Nephron (organoid): ENCODE results near the gene WFS1.

Experiments used
- H3K27ac Mint-ChIP-seq, 3 experiments: 2 replicates each; pipeline ENCODE4 v1.8.0; 2020; ENCODE audit warnings: mixed read lengths in 3 of 3, mild to moderate bottlenecking in 2 of 3, moderate library complexity in 1 of 3
- H3K27me3 Mint-ChIP-seq: 2 replicates; pipeline ENCODE4 v1.8.0; 2021; ENCODE audit warnings: low read depth, mild to moderate bottlenecking, moderate library complexity, mixed read lengths
- H3K36me3 Mint-ChIP-seq: 2 replicates; pipeline ENCODE4 v1.8.0; 2020; ENCODE audit warnings: low read depth, mixed read lengths
- H3K4me1 Mint-ChIP-seq: 2 replicates; pipeline ENCODE4 v1.8.0; 2020; ENCODE audit warnings: mixed read lengths
- H3K4me3 Mint-ChIP-seq, 3 experiments: 2 replicates each; pipeline ENCODE4 v1.8.0; 2020; ENCODE audit warnings: mild to moderate bottlenecking in 3 of 3, mixed read lengths in 3 of 3, moderate library complexity in 2 of 3
- H3K9me3 Mint-ChIP-seq: 2 replicates; pipeline ENCODE4 v1.8.0; 2020; ENCODE audit warnings: mixed read lengths
- TF ChIP-seq, protein P1 (sequence below), 3 experiments: fragments of 200-600 bp; sonication (generic); IDR thresholded peaks; one replicate each; pipeline ENCODE4 v1.5.0; 2021; ENCODE audit warnings: antibody characterized with exemption in 3 of 3; ENCODE audit not compliant: unreplicated experiment in 3 of 3

The WFS1 gene

DNA sequence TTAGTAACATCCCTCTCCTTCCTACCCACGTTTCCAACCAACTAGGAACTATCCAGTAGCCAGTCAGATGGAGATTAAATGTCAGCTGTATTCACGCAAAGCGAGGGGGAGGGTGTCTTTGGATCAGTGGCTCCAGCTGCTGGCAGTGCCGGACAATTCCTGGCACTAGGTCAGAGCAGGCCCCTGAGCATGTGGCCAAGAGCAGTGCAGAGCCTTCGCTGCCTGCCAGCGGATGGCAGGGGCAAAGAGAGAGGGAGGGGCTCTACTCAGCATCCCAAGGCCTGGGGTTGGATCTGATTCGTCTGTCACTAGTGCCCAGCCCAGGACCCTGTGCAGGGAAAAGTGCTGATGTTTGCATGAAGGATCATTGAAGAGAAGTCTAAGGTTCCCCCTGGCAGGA is 40.6 kb upstream of the WFS1 start:
- H3K4me1 Mint-ChIP-seq = no peaks in the 10 kb centered on the region
- no peaks in the 10 kb centered on the region for H3K36me3 Mint-ChIP-seq
- TF ChIP-seq, protein P1, sequence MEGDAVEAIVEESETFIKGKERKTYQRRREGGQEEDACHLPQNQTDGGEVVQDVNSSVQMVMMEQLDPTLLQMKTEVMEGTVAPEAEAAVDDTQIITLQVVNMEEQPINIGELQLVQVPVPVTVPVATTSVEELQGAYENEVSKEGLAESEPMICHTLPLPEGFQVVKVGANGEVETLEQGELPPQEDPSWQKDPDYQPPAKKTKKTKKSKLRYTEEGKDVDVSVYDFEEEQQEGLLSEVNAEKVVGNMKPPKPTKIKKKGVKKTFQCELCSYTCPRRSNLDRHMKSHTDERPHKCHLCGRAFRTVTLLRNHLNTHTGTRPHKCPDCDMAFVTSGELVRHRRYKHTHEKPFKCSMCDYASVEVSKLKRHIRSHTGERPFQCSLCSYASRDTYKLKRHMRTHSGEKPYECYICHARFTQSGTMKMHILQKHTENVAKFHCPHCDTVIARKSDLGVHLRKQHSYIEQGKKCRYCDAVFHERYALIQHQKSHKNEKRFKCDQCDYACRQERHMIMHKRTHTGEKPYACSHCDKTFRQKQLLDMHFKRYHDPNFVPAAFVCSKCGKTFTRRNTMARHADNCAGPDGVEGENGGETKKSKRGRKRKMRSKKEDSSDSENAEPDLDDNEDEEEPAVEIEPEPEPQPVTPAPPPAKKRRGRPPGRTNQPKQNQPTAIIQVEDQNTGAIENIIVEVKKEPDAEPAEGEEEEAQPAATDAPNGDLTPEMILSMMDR (IDR thresholded peaks at IDR 0.05; ENCODE audit: unreplicated experiment in 3 of 3) = no peak

DNA sequence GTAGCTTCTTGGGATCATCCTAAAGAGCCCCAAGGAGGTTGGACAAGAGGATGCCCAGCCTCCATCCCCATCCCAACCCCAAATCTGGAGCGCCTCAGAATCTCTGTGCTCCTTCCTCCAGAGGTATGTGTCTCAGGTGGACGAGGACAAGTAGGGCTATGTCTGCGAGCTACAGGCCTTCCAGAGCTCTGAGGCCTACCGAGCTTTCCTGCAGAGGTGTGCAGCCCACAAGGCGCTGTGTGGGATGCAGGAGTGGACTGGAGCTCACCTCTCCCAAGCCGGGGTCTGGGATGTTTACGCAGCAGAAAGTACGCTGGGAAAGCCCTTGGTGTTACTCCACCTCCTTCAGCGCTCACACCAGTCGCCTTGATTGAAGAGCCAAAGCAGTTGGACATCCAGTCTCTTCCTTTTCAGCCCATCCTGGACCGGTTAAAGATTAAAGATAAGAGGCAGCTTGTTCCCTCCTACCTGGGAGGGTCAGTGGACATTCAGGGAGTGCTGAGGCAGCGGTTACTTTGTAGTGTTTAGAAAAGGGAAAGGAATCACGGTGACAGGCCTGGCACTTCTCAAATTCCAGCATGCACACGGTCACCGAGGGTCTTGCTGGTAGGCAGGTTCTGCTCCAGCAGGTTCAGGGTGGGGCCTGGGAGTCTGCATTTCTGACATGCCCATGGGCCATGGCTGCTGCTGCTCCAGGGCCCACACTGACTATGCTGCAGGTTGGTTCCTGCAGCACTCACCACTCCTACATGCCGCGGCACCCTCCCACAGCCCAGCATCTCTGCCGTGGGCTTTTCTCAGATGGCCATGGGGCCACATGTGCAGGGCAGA is 39.8 kb upstream of the WFS1 start:
- Mint-ChIP-seq H3K27me3 (peaks cover 26% of the 10 kb centered on the region), H3K9me3 (no peaks in the 10 kb centered on the region), H3K4me3 (no peak overlapping the region), H3K4me1 (no peaks in the 10 kb centered on the region), H3K27ac (no peak overlapping the region), H3K36me3 (no peaks in the 10 kb centered on the region)
- TF ChIP-seq, protein P1 (IDR thresholded peaks at IDR 0.05; ENCODE audit: unreplicated experiment in 3 of 3) = no peak

More for the DNA sequence above, 40.6 kb upstream of the WFS1 start:
- no peak overlapping the region for H3K27ac Mint-ChIP-seq
- H3K9me3 Mint-ChIP-seq = no peaks in the 10 kb centered on the region
- H3K27me3 Mint-ChIP-seq = peaks cover 34% of the 10 kb centered on the region
- H3K4me3 Mint-ChIP-seq = no peak overlapping the region

DNA sequence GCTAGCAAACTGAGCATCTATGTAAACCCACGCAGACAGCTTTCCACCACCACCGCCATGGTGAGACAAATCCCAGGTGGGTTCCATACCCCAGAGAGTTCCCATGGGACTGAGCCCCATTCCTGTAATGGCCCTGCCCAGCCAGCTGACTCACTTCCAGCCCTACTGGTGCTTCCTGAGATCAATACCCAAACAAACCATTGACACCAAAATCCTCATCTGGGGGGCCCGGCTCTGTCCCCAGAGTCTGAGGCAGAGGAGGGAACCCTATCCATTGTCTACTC is 39.2 kb upstream of the WFS1 start:
- Mint-ChIP-seq H3K4me3 (no peak overlapping the region), H3K9me3 (no peaks in the 10 kb centered on the region), H3K27me3 (peaks cover 22% of the 10 kb centered on the region), H3K36me3 (no peaks in the 10 kb centered on the region), H3K4me1 (no peaks in the 10 kb centered on the region), H3K27ac (no peak overlapping the region)
- TF ChIP-seq, protein P1 (IDR thresholded peaks at IDR 0.05; ENCODE audit: unreplicated experiment in 3 of 3) = no peak

DNA sequence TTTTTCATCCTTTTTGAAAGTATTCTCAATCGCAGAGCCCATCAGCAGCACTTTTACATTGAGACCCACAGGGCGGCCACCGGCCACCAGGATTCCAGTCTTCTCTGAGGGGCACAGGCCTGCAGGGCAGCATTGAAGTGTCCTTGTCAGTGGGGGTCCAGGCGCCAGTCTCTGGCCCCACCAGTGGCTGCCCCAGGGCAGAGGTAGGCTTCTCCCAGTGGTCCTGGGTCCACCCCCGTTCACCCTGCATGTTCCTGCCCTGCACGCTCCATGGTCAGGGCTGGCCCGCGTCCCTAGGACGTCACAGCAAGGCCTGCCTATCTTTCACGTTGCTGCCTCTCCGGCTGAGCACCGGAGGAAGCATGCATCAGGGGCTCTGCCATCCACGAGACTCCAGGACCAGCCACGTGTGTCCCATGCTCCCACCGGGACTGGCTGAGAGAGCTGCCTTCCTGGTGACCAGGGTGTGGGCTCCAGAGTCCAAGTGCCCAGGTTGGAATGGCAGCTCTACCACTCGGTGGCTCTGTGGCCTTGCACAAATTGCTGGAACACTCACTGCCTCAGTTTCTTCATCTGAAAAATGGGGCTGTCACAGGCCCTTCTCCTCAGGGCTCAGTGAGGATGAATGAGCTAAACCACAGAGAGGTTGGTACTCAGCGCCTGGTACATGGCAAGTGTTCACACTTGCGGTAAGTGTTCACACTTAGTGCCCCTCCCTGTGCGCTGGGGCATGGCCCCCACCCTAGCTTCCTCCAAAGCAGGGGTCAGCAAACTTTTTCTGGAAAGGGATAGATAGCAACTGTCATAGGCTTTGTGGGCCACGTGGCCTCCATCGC is 38.6 kb upstream of the WFS1 start:
- Mint-ChIP-seq H3K36me3 (no peaks in the 10 kb centered on the region), H3K4me3 (no peak overlapping the region), H3K27me3 (peaks cover 19% of the 10 kb centered on the region), H3K9me3 (no peaks in the 10 kb centered on the region), H3K27ac (no peak overlapping the region), H3K4me1 (no peaks in the 10 kb centered on the region)
- TF ChIP-seq, protein P1 (IDR thresholded peaks at IDR 0.05; ENCODE audit: unreplicated experiment in 3 of 3) = no peak

DNA sequence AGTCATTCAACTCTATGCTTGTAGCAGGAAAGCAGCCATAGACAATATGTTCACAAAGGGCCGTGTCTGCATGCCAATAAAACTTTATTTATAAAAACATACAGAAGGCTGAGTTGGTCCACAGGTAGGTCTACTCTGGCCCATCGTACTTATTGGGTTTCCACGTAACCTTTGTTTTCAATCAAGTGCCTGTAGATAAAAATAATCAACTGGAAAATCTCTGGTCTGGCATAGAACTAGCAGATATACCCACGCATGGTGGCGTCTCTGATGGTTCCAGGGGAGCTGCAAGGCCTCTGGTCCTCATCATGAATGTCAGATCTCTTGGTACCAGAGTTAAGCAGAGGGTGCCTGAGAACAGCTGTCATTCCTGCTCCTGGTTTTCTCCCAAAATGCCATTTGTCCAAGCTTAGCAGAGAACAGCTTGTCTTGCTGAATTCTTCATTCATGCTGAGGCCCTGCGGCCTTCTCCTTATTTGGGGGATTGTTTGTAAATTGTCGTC is 37.9 kb upstream of the WFS1 start:
- Mint-ChIP-seq H3K27me3 (peaks cover 16% of the 10 kb centered on the region), H3K4me3 (no peak overlapping the region), H3K9me3 (no peaks in the 10 kb centered on the region), H3K36me3 (no peaks in the 10 kb centered on the region), H3K27ac (no peak overlapping the region), H3K4me1 (no peaks in the 10 kb centered on the region)
- TF ChIP-seq, protein P1 (IDR thresholded peaks at IDR 0.05; ENCODE audit: unreplicated experiment in 3 of 3) = no peak
